ENCODE data around the gene AFAP1L1. TPM values are rescaled to one million over a fixed set of nuclear protein-coding genes. Genes with fewer than 3 reads are reported as not detected.

Gene AFAP1L1
- total and polyA plus RNA-seq, 2 of the 13 experiments (the other 11 are each of a cell fraction or from before 2014, with no cell fraction given) = 0.38 to 1.0 TPM

DNA sequence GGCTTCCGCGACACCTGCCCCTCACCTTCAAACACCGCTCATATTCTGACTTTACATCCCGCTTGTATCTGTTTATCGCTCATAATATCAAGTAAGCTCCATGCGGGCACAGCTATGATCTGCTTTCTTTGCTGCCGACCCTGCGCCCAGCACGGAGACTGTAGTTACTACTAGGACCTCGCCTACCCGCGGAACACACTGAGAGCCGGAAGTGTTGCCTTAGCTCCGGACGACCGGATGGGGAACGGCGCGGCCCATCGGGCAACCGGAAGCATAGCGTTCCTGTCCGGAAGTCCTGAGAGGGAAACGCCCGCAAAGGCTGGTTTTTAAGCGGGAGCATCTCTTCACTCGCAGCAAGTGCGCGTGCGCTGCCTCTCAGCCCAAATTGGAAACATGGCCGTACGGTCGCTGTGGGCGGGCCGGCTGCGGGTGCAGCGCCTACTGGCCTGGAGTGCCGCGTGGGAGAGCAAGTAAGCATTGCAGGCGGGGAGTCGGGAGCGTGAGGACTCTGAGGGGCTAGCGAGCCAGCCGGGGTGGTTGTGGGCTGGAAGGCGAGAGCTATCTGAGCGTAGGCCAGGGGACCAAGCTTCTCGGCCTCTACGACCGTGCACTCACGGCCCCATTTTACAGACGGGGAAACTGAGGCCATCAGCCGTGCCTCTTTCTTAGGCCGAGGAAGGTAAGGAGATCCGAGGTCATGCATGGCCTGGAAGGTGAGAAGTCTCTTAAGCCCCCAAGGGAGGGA lies 73.7 kb downstream of the AFAP1L1 start, which contains the start of gene GRPEL2 (continued):
- TF ChIP-seq, protein P1, sequence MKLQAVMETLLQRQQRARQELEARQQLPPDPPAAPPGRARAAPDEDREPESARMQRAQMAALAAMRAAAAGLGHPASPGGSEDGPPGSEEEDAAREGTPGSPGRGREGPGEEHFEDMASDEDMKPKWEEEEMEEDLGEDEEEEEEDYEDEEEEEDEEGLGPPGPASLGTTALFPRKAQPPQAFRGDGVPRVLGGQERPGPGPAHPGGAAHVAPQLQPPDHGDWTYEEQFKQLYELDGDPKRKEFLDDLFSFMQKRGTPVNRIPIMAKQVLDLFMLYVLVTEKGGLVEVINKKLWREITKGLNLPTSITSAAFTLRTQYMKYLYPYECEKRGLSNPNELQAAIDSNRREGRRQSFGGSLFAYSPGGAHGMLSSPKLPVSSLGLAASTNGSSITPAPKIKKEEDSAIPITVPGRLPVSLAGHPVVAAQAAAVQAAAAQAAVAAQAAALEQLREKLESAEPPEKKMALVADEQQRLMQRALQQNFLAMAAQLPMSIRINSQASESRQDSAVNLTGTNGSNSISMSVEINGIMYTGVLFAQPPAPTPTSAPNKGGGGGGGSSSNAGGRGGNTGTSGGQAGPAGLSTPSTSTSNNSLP (IDR thresholded peaks at IDR 0.05; ENCODE audit: low read depth, low read length) = no peak
- TF ChIP-seq CEBPB (IDR thresholded peaks at IDR 0.05; ENCODE audit: borderline replicate concordance, low read depth, low read length) (no peak), ADNP (CRISPR knock-in tag; IDR thresholded peaks at IDR 0.05) (peak; percentile 88; the same call in 1 of the 2 replicates), NAIF1 (CRISPR knock-in tag; IDR thresholded peaks at IDR 0.05; ENCODE audit: borderline replicate concordance) (peak; percentile 51; the same call in 1 of the 2 replicates), SALL2 (CRISPR knock-in tag; IDR thresholded peaks at IDR 0.05) (peak; percentile 89), ZNF557 (CRISPR knock-in tag; IDR thresholded peaks at IDR 0.05) (0 out of 2 replicates have a peak, but pooled peaks have one; percentile 19), SKI (IDR thresholded peaks at IDR 0.05; ENCODE audit: partially characterized antibody) (no peak), BORCS8-MEF2B (CRISPR knock-in tag; IDR thresholded peaks at IDR 0.05) (peak; percentile 83), WIZ (CRISPR knock-in tag; IDR thresholded peaks at IDR 0.05) (no peak), ZNF556 (CRISPR knock-in tag; IDR thresholded peaks at IDR 0.05; ENCODE audit: borderline replicate concordance) (peak; percentile 20; the same call in 1 of the 2 replicates), ZNF543 (CRISPR knock-in tag; IDR thresholded peaks at IDR 0.05) (no peak; the same call in 1 of the 2 replicates), FOSL2 (CRISPR knock-in tag; IDR thresholded peaks at IDR 0.05) (no peak; the same call in 1 of the 2 replicates), KAT7 (CRISPR knock-in tag; IDR thresholded peaks at IDR 0.05; ENCODE audit: borderline replicate concordance) (no peak; the same call in 1 of the 2 replicates), YY1 (IDR thresholded peaks at IDR 0.05; ENCODE audit: insufficient read depth, insufficient replicate concordance, low read depth, low read length) (peak; percentile 92), RBM22 (optimal IDR thresholded peaks at IDR 0.05; ENCODE audit: low read length) (no peak), MAFG (CRISPR knock-in tag; IDR thresholded peaks at IDR 0.05) (no peak), FOXA1 (IDR thresholded peaks at IDR 0.05) (no peak), FOXA1 (CRISPR knock-in tag; IDR thresholded peaks at IDR 0.05) (peak; percentile 33; the same call in 1 of the 2 replicates), ZNF337 (CRISPR knock-in tag; IDR thresholded peaks at IDR 0.05; ENCODE audit: borderline replicate concordance, low read depth) (0 out of 2 replicates have a peak, but pooled peaks have one; percentile 89), ZFP41 (CRISPR knock-in tag; IDR thresholded peaks at IDR 0.05; ENCODE audit: borderline replicate concordance) (peak; percentile 82; the same call in 1 of the 2 replicates), MBNL3 (CRISPR knock-in tag; conservative IDR thresholded peaks at IDR 0.05) (no peak), KMT2A (CRISPR knock-in tag; IDR thresholded peaks at IDR 0.05) (peak; percentile 86), ZFP36L1 (CRISPR knock-in tag; IDR thresholded peaks at IDR 0.05) (peak; percentile 87), ZFP36L2 (CRISPR knock-in tag; IDR thresholded peaks at IDR 0.05) (no peak), XRCC5 (optimal IDR thresholded peaks at IDR 0.05; ENCODE audit: low read length) (peak; percentile 93)
- TF ChIP-seq, protein P2, sequence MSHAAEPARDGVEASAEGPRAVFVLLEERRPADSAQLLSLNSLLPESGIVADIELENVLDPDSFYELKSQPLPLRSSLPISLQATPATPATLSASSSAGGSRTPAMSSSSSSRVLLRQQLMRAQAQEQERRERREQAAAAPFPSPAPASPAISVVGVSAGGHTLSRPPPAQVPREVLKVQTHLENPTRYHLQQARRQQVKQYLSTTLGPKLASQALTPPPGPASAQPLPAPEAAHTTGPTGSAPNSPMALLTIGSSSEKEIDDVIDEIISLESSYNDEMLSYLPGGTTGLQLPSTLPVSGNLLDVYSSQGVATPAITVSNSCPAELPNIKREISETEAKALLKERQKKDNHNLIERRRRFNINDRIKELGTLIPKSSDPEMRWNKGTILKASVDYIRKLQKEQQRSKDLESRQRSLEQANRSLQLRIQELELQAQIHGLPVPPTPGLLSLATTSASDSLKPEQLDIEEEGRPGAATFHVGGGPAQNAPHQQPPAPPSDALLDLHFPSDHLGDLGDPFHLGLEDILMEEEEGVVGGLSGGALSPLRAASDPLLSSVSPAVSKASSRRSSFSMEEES (CRISPR knock-in tag; IDR thresholded peaks at IDR 0.05) = peak; percentile 57

Measured in HepG2 (cell line).